NCI-H345 treated with DMSO at 0.1 percent for 48 hours (cell line): ENCODE results near the gene MBTD1.
A peak's percentile ranks its signal among the peaks of the same experiment; 100 is the strongest.
"Not testable (repeated sequence)": the region's sequence is repeated elsewhere in the genome, so short reads cannot be mapped to it uniquely, and the experiment has no call there.

Experiments
- DNase-seq: peaks from one replicate; lab custom pipeline; 2025; ENCODE audit not compliant: unreplicated experiment; lab: John Stamatoyannopoulos, UW

MBTD1 gene

GRCh38 chr17:51259564-51260236, at the start of gene MBTD1:
Gene MBTD1, minus strand, starts transcription at chr17:51260049. Its CDS starts 34,888 bp downstream, at chr17:51225161.
- DNase-seq, result peak; percentile 91

- DNase-seq, result no peak
These were observed 45.3 kb upstream of the MBTD1 start for GRCh38 chr17:51305182-51305581.

- no peak for DNase-seq
These were observed 40.0 kb upstream of the MBTD1 start for GRCh38 chr17:51299859-51300258.

DNA sequence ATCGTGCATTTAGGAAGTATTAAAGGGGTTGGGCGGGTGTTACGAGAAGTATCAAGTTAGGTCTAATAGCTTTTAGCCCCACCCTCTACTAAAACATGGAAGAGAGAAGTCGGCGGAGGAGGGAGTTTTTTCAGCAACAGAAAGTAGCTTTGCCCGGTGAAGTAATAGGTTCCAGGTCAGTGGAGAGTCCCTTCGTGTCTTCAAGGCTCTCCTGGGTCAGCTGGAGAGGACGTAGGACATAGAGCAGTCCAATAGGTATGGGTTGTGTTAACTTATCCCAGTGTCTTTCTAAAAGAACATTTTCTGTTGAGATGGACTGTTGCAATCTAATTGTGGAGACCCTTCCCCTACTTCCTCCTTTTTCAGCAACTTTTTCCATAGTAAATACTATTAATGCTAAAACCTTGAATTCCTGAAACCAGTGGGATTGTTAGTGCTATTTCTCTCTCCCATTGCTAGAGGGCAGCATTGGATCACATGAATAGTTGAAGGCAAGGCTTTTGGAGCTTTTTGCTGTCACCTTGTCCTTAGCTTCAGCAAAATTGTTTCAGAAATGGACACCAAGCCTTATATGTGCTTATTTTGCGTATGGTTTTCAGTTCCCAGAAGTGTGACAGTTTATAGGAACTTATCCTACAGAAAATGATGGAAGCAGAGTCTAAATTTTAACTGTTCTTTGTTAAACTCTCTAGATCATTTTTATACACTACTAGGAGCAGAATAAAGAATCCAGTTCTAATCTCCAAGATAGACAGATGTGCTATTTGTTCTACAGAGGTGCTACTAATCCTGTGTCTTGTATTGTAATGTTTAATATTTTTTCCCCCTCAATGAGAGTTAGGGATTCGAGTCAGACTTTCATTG, 38.9 kb upstream of the MBTD1 start:
- DNase-seq, result no peak

DNA sequence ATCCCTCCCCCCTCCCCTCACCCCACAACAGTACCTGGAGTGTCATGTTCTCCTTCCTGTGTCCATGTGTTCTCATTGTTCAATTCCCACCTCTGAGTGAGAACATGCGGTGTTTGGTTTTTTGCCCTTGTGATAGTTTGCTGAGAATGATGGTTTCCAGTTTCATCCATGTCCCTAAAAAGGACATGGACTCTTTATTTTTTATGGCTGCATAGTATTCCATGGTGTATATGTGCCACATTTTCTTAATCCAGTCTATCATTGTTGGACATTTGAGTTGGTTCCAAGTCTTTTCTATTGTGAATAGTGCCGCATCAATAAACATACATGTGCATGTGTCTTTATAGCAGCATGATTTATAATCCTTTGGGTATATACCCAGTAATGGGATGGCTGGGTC, 34.5 kb upstream of the MBTD1 start:
- not testable (repeated sequence) for DNase-seq

- DNase-seq, result no peak
These were observed 29.9 kb upstream of the MBTD1 start for GRCh38 chr17:51289696-51290111.

DNA sequence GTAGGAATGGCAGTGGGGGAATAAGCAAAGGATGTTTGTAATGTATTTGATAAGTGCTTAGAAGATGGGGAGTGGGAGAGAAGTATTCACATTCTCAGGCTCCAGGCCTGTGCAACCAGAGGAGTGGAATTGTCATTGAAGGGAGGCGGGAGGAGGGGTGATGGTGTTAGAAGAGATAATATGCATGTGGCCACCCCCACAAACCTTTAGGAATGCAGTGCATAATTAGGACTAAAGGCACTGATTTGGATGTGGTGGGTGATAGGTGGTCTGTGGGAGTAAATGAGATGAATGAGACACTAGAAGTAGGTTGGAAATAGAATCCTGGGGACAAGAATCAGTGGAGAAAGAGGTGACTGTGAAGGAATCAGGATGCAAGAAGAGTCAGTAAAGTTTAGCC, 27.6 kb upstream of the MBTD1 start:
- DNase-seq, result no peak

- DNase-seq, result no peak
These were observed 19.3 kb upstream of the MBTD1 start for GRCh38 chr17:51279183-51279582.

GRCh38 chr17:51275381-51275780, 15.5 kb upstream of the MBTD1 start:
- DNase-seq, result no peak

DNA sequence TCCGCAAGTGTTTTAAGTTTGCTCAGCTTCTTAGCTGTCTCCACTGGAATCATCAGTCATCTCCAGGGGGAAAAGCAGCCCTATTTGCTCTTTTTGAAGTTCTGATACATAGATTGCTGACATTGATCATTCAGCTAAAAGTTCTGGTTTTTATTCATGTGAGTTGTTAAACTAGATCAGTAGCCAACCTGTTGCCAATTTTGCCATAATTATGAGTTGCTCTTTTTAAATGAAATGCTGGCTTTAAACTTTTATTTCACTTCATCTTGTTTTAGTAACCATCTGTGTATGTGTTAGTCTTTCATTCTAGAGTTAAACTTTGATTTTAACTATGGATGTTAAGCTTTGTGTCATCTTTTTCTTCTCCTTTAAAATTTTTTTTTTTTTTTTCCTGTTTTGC, 13.0 kb upstream of the MBTD1 start:
- no peak for DNase-seq

DNA sequence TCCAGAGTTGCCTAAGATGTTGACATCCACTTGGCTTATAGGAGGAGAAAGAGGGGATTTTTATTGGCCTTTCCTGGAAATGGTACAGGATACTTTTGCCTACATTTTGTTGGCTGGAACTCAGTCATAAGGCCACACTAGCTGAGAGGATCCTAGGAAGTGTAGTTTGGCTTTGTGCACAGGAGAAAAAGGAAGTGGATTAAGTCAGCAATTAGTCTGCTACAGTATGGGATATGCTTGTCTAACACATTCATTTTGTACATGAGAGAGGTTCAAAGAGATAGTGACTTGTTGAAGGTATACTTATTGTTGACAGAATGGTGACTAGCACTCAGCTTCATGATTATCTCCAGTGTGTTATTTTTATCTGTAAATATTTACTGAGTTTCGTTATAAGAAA, 10.8 kb upstream of the MBTD1 start:
- DNase-seq, result no peak

DNA sequence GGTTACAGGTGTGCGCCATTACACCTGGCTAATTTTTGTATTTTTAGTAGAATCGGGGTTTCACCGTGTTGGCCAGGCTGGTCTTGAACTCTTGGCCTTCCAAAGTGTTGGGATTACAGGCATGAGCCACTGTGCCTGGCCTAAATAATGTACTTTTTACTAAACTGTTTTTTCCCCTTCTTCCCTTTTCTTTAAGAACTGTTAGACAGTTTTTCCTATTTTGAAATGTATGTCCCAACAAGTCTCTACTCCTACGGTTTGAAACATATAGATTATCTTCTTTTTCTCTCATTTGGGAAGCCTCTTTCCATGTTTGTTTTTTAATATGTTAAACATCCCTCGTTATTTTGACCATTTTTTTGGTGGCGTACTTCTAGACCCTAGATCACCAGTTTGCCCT, 10.1 kb upstream of the MBTD1 start:
- DNase-seq, result no peak

DNA sequence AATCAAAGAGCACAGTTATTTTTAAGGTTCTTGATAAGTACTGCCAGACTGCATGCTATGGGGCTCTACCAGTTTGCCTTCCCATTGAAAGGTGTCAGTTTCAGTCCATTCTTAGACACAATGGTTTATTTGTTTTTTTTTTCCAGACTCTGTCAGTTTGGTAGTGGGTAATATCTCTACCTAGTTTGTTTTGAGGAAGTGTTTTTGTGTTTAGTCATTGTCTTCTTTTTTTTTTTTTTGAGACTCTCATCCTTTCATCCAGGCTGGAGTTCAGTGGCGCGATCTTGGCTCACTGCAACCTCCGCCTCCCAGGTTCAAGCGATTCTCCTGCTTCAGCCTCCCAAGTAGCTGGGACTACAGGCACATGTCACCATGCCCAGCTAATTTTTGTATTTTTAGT, 4.6 kb upstream of the MBTD1 start:
- DNase-seq, result not testable (repeated sequence)

DNA sequence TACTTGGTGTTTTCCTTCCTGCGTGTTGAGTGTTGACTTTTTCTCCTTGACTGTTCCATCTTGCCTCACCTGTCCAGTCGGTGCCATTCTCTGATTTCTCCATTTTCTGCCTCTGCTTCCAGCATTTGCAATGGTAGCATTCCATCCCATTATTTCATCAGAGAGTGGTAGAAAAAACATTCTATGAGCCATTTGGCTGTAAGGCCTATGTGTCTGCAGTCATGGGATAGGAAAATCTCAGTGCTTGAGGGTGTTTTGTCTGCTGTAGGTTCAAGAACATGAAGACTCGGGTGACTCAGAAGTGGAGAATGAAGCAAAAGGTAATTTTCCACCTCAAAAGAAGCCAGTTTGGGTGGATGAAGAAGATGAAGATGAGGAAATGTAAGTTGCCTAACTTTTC, 3.2 kb upstream of the MBTD1 start:
- no peak for DNase-seq

DNA sequence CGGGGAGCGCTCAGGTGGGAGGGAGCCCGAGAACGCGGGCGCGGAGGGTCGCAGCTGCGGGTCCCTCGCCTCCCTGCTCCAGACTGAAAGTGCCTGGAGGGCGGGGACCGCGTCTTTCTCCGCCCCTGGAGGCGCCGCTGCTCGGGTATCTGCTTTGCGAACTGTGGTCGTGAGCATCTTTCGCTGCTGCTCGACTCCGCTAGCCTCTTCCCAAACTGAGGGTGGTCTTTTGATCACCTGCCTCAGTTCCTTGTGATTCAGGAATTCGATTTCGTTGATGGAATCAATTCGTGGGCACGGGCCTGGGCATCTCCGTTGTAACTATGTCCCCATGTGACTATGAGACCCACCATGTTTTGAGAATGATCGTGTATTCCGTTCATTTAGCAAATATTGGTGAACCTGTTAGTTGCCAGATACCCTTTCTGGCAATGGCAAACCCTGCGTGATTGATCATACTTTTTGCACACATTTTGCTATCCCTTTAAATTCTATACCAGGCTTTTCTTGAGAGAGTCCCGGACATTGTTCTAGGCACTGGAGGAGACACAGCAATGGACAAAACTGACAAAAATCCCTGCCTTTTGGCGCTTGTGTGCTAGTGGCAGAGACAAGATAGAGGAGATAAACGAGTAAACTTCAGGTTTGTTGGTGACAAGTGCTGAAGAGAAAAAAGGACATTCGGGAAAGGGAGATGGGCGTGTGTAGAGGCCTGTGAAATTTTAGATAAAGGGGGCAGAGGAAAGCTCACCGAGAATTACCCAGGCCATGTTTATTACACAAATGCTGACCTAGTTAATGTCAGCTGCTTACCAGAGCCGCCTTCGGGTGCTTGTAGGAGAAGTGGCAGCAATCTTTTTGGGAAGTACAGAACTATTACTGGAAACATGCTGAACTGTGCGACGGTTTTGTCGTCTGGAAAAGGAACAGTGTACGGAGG, 1.4 kb upstream of the MBTD1 start:
- peak; percentile 17 for DNase-seq

GRCh38 chr17:51260237-51261023, 581 bp upstream of the MBTD1 start, which contains the start of gene UTP18:
Gene UTP18, plus strand, starts transcription at chr17:51260546. Its CDS starts 39 bp downstream, at chr17:51260585.
- peak; percentile 91 for DNase-seq

- no peak for DNase-seq
These were observed 889 bp downstream of the MBTD1 start for GRCh38 chr17:51258756-51259563.

- no peak for DNase-seq
These were observed 2.4 kb downstream of the MBTD1 start for GRCh38 chr17:51257150-51258081.
